NCI-H226 (cell line): ENCODE data around the gene QKI.
A peak's percentile ranks its signal among the peaks of the same experiment; 100 is the strongest.
"Not testable (repeated sequence)": the region's sequence is repeated elsewhere in the genome, so short reads cannot be mapped to it uniquely, and the experiment has no call there.

ENCODE experiments used
- DNase-seq: peaks from one replicate; pipeline ENCODE4 v3.0.0-alpha.2; 2015

The QKI gene

GRCh38 chr6:163415620-163416556 lies 1.4 kb downstream of the QKI start:
- DNase-seq, result peak; percentile 24

- DNase-seq, result peak; percentile 74
Observed at GRCh38 chr6:163416557-163417253, 2.2 kb downstream of the QKI start.

- DNase-seq, result no peak
Observed at GRCh38 chr6:163417595-163417994, 3.1 kb downstream of the QKI start.

DNA sequence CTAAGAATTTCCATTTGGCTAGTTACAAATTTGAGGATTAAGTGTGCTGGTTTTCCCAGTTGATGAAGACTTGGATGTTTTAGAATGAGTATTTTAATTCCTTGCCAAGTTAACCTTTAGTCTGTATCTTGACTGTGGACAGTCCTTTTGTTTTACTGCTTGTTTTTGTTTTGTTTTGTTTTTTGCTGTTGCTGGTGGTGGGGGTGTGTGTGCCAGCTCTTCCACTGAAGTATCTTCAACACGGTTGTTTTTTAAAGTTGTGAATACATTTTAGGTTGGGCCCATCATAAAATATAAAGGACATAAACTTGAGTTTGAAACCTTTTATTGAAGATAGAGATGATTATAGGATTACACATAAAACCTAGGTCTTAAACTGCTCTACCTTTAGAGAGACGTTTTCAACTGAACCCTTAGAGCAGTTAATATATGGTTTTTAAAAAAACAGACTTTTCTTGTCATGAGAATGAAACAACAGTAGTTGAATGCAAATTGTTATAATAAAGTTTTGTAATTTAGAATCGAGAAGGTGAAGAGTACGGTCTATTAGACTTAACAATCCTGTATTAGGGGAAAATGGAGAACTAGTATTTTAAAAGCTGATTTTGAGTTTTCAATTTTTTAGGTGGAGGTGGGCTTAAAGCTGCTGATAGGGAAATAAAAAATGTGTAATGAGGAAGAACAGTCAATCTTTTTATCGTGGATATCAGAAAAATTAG lies 4.0 kb downstream of the QKI start:
- DNase-seq, result no peak

- no peak for DNase-seq
Observed at GRCh38 chr6:163419413-163420288, 5.1 kb downstream of the QKI start.

GRCh38 chr6:163420289-163420614 lies 5.7 kb downstream of the QKI start:
- DNase-seq, result no peak

- DNase-seq, result no peak
Observed at GRCh38 chr6:163422550-163422949, 8.0 kb downstream of the QKI start.

GRCh38 chr6:163423696-163424095 lies 9.2 kb downstream of the QKI start:
- no peak for DNase-seq

GRCh38 chr6:163427498-163428254 lies 13.2 kb downstream of the QKI start:
- DNase-seq, result peak; percentile 35

- DNase-seq, result no peak
Observed at GRCh38 chr6:163428373-163428772, 13.9 kb downstream of the QKI start.

DNA sequence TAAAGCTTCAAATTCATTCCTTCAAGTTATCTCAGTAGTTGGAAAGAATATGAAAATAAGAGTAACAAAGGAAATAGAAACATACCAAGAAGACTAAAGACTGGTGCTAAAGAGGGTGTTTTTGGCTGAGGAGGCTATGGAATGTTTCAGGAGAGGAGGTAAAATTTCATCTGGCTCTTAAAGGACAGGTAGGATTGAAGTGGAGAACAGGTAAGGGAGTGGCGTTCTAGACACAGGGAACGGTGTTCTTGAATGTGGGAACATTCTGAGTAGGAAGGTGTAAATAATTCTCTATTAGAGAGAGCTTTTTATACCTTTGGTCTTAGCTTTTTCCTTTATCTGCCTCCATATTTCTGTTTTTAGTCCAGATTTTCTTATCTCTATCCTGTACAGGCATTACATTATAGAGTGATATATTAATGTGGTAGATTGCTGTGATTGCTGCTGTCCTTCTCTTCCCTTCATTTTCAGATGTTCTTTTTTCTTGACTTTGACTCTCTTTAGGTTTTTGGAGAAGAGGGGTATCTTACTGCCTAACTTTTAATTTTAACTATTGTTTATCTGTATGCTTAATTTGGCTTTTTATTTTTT lies 15.4 kb downstream of the QKI start:
- no peak for DNase-seq

- DNase-seq, result no peak
Observed at GRCh38 chr6:163432300-163432699, 17.8 kb downstream of the QKI start.

GRCh38 chr6:163433486-163433885 lies 19.0 kb downstream of the QKI start:
- not testable (repeated sequence) for DNase-seq

DNA sequence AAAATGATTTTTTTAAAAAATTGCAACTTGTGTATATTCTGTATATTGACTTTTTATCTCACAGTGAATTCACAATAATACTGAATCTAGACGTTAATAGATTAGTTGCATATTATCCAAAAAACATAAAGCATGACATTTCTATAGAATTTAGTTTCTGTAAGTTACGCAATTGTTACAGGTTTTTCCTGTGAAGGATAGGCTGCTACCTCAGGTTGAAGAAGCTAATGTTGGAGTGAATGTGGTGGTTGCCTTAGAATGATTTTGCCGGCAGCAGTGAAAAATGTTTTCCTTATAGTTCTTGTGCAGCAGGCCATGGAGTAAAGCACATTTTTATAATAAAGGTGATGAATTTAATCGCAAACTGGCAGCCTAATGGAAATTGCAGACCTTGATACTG lies 20.5 kb downstream of the QKI start:
- DNase-seq, result no peak

GRCh38 chr6:163436843-163437242 lies 22.3 kb downstream of the QKI start:
- no peak for DNase-seq

DNA sequence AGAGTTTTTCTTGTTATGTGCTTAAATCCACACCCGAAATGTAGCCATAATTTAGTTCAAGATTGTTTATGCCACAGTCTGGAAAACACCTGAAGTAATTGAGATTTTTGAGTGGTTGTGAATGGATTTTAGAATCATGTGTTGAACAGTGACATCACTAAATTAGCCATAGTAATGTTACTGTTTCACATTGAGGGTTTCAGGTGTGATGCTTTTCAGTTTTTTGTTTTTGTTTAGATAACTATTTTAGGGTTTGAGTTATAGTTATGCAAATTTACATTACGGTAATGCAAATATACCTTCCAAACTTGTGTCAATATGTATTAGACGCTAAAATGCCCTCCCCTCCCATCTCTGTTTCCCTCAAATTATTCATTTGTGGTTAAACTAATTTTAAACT lies 22.9 kb downstream of the QKI start:
- DNase-seq, result no peak

GRCh38 chr6:163438298-163438939 lies 23.9 kb downstream of the QKI start:
- no peak for DNase-seq

- DNase-seq, result peak; percentile 61
Observed at GRCh38 chr6:163438940-163439335, 24.4 kb downstream of the QKI start.

DNA sequence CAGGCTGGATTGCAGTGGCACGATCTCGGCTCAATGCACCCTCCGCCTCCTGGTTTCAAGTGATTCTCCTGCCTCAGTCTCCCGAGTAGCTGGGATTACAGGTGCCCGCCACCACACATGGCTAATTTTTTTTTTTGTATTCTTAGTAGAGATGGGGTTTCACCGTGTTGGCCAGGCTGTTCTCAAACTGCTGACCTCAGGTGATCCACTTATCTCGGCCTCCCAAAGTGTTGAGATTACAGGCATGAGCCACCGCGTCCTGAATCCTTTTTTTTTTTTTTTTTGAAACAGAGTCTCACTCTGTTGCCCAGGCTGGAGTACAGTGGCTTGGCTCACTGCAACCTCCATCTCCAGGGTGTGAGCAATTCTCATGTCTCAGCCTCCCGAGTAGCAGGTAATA lies 24.9 kb downstream of the QKI start:
- DNase-seq, result not testable (repeated sequence)

DNA sequence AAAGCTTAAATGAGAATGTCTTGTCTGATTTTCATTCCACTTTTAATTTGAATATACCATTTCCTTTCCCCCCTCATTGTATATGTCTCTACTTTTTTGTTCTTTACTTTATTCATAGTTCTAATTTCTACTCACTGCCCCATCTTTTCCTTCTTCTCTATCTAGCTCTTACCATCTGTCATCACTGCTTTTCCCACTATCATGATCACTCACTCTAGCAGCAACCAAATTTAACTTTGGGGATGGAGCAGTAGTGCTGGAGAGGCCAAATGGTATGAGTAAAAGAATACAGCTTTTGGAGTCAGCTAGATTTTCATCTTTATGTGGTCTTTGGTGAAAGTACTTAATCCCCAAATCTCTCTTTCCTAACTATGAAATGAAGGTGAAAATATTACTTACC lies 25.5 kb downstream of the QKI start:
- DNase-seq, result no peak

DNA sequence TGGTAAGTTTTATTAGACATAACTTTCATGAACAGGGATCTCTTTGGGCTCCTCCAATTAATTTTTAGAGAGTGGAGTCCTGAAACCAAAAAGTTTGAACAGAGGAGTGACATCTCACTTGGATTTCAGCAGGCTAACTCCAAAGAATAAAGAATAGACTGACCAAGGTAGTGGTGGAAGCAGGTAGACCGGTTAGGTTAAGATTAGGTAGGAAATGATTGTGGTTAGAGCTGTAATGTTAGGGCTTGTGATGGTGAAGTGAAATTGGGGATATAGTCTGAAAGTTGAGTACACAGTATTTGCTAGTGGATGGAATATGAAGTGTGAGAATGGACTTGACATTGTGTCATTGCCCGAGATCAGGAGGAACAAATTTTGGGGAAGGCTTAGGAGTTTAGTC lies 27.8 kb downstream of the QKI start:
- no peak for DNase-seq
